KMS-11 (cell line): Measurements from ENCODE around the gene TUBA1B.

Experiments
- H2AFZ ChIP-seq: fragments of 200-600 bp; sonication (generic); 2 replicates; pipeline ENCODE4 v1.6.1; 2016; ENCODE audit warnings: antibody characterized with exemption, mixed run types, low read depth
- H3K27ac ChIP-seq: fragments of 200-600 bp; sonication (generic); 2 replicates; pipeline ENCODE4 v1.6.1; 2016; ENCODE audit warnings: mild to moderate bottlenecking, mixed run types
- H3K27me3 ChIP-seq: fragments of 200-600 bp; sonication (generic); 2 replicates; pipeline ENCODE4 v1.6.1; 2017; ENCODE audit warnings: mild to moderate bottlenecking, low read depth, mixed run types, moderate library complexity; ENCODE audit not compliant: insufficient read depth
- H3K36me3 ChIP-seq: fragments of 200-600 bp; sonication (generic); 2 replicates; pipeline ENCODE4 v1.6.1; 2017; ENCODE audit warnings: mild to moderate bottlenecking, mixed run types; ENCODE audit not compliant: insufficient read depth
- H3K4me1 ChIP-seq: fragments of 200-600 bp; sonication (generic); 2 replicates; pipeline ENCODE4 v1.6.1; 2016; ENCODE audit warnings: mild to moderate bottlenecking, low read depth, mixed run types; ENCODE audit not compliant: poor library complexity, severe bottlenecking
- H3K4me2 ChIP-seq: fragments of 200-600 bp; sonication (generic); 2 replicates; pipeline ENCODE4 v1.7.0; 2016; ENCODE audit warnings: mild to moderate bottlenecking, mixed run types
- H3K4me3 ChIP-seq: fragments of 200-600 bp; sonication (generic); IDR thresholded peaks from 2 replicates; pipeline ENCODE4 v1.6.1; 2017; ENCODE audit warnings: low read depth, low read length, mixed read lengths; ENCODE audit not compliant: insufficient read depth
- H3K79me2 ChIP-seq: fragments of 200-600 bp; sonication (generic); 2 replicates; pipeline ENCODE4 v1.6.1; 2016; ENCODE audit warnings: low read depth, mixed run types; ENCODE audit not compliant: insufficient read depth
- H3K9ac ChIP-seq: fragments of 200-600 bp; sonication (generic); 2 replicates; pipeline ENCODE4 v1.6.1; 2016; ENCODE audit warnings: mild to moderate bottlenecking, mixed run types
- H4K20me1 ChIP-seq: fragments of 200-600 bp; sonication (generic); 2 replicates; pipeline ENCODE4 v1.6.1; 2016; ENCODE audit warnings: mild to moderate bottlenecking, mixed run types; ENCODE audit not compliant: insufficient read depth
- CTCF ChIP-seq: fragments of 200-600 bp; sonication (generic); conservative IDR thresholded peaks from 2 replicates; pipeline ENCODE4 v1.6.1; 2017; ENCODE audit warnings: low read depth, mild to moderate bottlenecking, antibody characterized with exemption, low read length, moderate library complexity, mixed read lengths

The TUBA1B gene

GRCh38 chr12:49146406-49146805 is 15.2 kb upstream of the TUBA1B start:
- no peak overlapping the region for H3K4me2 ChIP-seq
- H3K4me1 ChIP-seq: no peaks in the 10 kb centered on the region
- H2AFZ ChIP-seq: no peak overlapping the region
- no peak overlapping the region for H3K4me3 ChIP-seq
- H3K79me2 ChIP-seq: no peaks in the 10 kb centered on the region
- TF ChIP-seq CTCF: no peak
- no peaks in the 10 kb centered on the region for H3K36me3 ChIP-seq
- no peaks in the 10 kb centered on the region for H3K27me3 ChIP-seq
- no peaks in the 10 kb centered on the region for H4K20me1 ChIP-seq
- H3K9ac ChIP-seq: no peak overlapping the region
- no peak overlapping the region for H3K27ac ChIP-seq

GRCh38 chr12:49144384-49144783 is 13.2 kb upstream of the TUBA1B start:
- no peak for TF ChIP-seq CTCF
- H3K79me2 ChIP-seq: no peaks in the 10 kb centered on the region
- H3K36me3 ChIP-seq: no peaks in the 10 kb centered on the region
- no peaks in the 10 kb centered on the region for H3K27me3 ChIP-seq
- no peak overlapping the region for H3K4me2 ChIP-seq
- no peak overlapping the region for H2AFZ ChIP-seq
- no peak overlapping the region for H3K27ac ChIP-seq
- no peaks in the 10 kb centered on the region for H3K4me1 ChIP-seq
- H3K4me3 ChIP-seq: no peak overlapping the region
- no peak overlapping the region for H3K9ac ChIP-seq
- H4K20me1 ChIP-seq: no peaks in the 10 kb centered on the region

GRCh38 chr12:49138999-49139398 is 7.8 kb upstream of the TUBA1B start:
- no peaks in the 10 kb centered on the region; the same call in 1 of the 2 replicates for H3K79me2 ChIP-seq
- H4K20me1 ChIP-seq: no peaks in the 10 kb centered on the region
- H3K27me3 ChIP-seq: no peaks in the 10 kb centered on the region
- H2AFZ ChIP-seq: no peak overlapping the region
- H3K4me3 ChIP-seq: no peak overlapping the region
- no peak overlapping the region for H3K9ac ChIP-seq
- H3K27ac ChIP-seq: no peak overlapping the region
- H3K4me2 ChIP-seq: no peak overlapping the region
- no peak for TF ChIP-seq CTCF
- peaks cover under 1% of the 10 kb centered on the region for H3K4me1 ChIP-seq
- H3K36me3 ChIP-seq: no peaks in the 10 kb centered on the region

- H3K9ac ChIP-seq: no peak overlapping the region
- peaks cover 4% of the 10 kb centered on the region for H3K4me1 ChIP-seq
- H2AFZ ChIP-seq: no peak overlapping the region
- H4K20me1 ChIP-seq: no peaks in the 10 kb centered on the region
- H3K36me3 ChIP-seq: no peaks in the 10 kb centered on the region
- H3K79me2 ChIP-seq: peaks cover 4% of the 10 kb centered on the region; the same call in 1 of the 2 replicates
- H3K27me3 ChIP-seq: no peaks in the 10 kb centered on the region
- no peak overlapping the region for H3K4me3 ChIP-seq
- H3K4me2 ChIP-seq: no peak overlapping the region
- H3K27ac ChIP-seq: no peak overlapping the region
- TF ChIP-seq CTCF: no peak
These were observed 7.4 kb upstream of the TUBA1B start for GRCh38 chr12:49138587-49138986.
